Tibial nerve (tissue), 4 donors: ENCODE data around the gene MESP2.

Experiments
- EP300 ChIP-seq, 2 donors: sonication (generic); formaldehyde crosslinking; IDR thresholded peaks; one replicate each; pipeline ENCODE4 v1.6.1; 2017; ENCODE audit warnings: antibody characterized with exemption in 2 of 2, mild to moderate bottlenecking in 1 of 2
- TF ChIP-seq, protein P1 (sequence below), 5 experiments: fragments of 200-600 bp in 3 of 5; fragments of 450-650 bp in 2 of 5; sonication (generic) in 3 of 5; IDR thresholded peaks; one replicate each; pipeline ENCODE4 v1.5.1; 2016 to 2019; ENCODE audit warnings: antibody characterized with exemption in 5 of 5, mild to moderate bottlenecking in 3 of 5, moderate library complexity in 2 of 5

GRCh38 chr15:89780601-89781000 is 4.5 kb downstream of the MESP2 start:
- TF ChIP-seq, protein P1, sequence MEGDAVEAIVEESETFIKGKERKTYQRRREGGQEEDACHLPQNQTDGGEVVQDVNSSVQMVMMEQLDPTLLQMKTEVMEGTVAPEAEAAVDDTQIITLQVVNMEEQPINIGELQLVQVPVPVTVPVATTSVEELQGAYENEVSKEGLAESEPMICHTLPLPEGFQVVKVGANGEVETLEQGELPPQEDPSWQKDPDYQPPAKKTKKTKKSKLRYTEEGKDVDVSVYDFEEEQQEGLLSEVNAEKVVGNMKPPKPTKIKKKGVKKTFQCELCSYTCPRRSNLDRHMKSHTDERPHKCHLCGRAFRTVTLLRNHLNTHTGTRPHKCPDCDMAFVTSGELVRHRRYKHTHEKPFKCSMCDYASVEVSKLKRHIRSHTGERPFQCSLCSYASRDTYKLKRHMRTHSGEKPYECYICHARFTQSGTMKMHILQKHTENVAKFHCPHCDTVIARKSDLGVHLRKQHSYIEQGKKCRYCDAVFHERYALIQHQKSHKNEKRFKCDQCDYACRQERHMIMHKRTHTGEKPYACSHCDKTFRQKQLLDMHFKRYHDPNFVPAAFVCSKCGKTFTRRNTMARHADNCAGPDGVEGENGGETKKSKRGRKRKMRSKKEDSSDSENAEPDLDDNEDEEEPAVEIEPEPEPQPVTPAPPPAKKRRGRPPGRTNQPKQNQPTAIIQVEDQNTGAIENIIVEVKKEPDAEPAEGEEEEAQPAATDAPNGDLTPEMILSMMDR (IDR thresholded peaks at IDR 0.05), result no peak
- no peak for TF ChIP-seq EP300 (IDR thresholded peaks at IDR 0.05)
